LNCAP (cell line): ENCODE results near the gene LBHD1.

Experiments
- TF ChIP-seq, protein P1 (sequence below): fragments of 450-650 bp; IDR thresholded peaks from 2 replicates; pipeline ENCODE4 v1.5.1; 2017; ENCODE audit warnings: mild to moderate bottlenecking

LBHD1 gene

DNA sequence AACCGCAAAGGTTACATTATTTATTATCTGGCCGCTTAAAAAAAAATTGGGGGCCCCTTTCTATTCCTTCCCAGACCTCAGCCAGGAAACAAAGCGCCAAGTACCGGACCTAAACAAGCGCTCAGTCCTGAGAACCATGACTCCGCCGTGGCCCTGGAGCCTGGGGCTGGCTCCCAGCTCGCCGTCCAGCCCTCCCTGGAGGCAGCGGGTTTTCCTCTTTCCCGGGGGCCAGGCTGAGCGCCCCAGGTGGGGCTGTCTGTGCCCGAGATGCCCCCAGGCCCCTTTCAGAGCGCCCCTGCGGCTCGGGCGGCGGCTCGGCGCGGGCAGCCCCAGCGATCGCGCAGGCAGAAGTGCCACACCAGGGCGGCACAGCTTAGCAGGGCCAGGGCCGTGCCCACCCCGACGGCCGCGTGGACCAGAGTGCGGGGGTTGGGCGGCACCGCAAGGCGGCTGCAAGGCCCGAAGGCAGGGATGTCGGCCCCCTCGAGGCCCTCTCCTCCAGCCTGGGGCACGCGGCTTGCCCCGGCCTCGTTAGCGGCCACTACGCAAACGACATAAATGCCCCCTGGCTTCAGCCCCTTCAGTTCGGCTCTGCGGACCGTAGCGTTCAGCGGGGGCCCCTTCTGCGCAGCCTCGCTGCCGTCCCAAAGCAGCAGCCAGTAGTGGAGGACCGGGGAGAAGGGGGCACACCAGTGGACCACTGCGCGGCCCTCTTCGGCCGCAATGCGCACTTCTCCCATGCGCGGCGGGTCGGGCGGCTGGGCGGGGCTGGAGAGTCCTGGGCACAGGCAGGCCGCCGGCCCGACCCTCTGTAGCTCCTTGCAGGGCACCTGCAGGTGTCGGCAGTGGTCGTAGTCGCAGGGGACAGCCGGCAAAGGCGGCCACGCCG lies 15.7 kb upstream of the LBHD1 start:
- TF ChIP-seq, protein P1, sequence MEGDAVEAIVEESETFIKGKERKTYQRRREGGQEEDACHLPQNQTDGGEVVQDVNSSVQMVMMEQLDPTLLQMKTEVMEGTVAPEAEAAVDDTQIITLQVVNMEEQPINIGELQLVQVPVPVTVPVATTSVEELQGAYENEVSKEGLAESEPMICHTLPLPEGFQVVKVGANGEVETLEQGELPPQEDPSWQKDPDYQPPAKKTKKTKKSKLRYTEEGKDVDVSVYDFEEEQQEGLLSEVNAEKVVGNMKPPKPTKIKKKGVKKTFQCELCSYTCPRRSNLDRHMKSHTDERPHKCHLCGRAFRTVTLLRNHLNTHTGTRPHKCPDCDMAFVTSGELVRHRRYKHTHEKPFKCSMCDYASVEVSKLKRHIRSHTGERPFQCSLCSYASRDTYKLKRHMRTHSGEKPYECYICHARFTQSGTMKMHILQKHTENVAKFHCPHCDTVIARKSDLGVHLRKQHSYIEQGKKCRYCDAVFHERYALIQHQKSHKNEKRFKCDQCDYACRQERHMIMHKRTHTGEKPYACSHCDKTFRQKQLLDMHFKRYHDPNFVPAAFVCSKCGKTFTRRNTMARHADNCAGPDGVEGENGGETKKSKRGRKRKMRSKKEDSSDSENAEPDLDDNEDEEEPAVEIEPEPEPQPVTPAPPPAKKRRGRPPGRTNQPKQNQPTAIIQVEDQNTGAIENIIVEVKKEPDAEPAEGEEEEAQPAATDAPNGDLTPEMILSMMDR, result no peak

DNA sequence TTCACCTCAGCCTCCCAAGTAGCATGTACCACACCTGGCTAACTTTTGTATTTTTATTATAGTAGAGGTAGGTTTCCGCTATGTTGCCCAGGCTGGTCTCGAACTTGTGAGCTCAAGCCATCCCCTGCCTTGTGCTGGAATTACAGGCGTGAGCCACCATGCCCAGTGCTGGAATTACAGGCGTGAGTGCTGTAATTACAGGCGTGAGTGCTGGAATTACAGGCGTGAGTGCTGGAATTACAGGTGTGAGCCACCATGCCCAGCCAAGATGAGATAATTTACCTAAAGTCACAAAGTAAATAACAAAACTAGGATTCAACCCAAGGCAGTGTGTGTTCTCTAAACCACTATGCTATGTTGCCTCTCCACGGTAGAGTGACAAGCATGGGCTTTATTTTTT lies 10.5 kb upstream of the LBHD1 start:
- TF ChIP-seq, protein P1, result no peak

DNA sequence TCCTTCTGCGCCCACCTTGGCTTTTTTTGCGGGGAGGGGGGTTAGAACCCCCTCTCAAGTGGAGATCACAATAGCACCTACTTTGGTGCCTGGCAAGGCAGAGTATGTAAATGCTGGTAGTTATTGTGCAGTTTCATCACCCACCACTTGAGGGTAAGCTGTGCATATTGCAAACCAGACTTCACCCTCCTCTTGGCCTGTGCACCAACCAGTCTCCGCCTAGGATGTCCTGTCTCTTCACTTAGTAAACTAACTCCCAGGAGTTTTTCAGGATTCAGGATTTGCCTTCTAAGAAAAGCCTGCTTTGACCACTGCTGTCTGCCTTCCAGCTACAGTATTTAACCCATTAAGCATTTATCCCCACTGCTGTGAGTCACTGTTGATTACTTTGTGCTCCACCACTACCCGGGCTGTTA lies 8.8 kb upstream of the LBHD1 start:
- TF ChIP-seq, protein P1, result peak; percentile 59

DNA sequence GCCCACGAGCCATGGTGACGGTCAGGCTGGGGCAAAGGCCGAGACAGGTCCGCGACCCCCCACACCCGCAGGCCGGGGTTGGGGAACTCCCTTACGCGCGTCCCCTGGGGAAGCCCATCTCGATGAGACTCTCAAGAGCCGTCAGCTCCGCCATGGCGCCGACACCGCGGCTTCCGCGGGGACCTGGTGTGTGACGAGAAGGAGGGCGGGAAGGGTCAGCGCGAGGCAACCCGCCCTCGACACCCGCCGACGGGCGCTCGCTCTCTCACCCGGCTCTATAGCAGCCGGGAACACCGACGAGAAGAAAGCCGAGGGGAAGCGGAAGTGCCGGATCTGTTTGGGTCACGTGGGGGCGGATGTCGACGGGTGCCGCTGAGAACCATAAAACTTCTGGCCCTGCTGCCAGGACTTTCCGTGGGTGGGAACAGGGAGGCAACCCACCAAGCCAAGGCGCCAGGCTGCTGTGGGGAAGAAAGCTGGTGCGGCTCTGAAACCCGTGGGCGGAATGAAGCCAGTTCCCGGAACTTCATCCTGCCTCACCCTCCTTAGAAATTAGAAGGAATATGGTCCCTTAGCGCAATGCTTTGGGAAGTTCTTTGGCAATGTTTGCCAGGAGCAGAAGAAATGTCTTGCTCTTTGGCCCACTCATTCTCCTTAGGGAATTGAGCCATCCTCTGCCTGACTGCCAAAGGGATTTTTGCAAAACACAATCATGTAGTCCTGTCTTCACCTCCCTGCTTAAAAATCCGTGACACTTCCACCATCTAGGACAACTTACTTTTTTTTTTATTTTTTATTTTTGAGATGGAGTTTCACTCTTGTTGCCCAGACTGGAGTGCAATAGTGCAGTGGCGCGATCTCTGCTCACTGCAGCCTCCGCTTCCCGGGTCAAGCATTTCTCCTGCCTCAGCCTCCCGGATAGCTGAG lies 7.0 kb upstream of the LBHD1 start, which contains the start of gene UBXN1:
Gene UBXN1 (minus strand): TSS at position 304 of the 927 bp plus-strand sequence. CDS start 150 bp downstream, at position 154.
- TF ChIP-seq, protein P1, result no peak

DNA sequence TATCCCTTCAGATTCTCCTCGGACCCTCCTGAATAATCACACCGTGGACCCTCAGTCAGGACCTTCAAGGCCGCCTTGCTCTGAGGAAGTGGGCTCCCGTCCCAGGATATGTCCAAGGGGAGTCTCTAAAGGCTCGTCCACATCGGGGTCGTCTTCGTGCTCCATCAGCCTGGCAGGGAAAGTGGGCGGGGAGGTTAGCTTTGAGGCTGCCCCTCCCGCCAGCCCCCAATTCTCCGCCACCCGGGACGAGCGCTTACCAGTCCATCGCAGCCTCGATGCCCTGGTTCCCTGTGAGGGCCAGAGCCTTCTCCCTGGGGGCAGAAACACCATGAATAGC lies 6.3 kb upstream of the LBHD1 start:
- TF ChIP-seq, protein P1, result no peak

DNA sequence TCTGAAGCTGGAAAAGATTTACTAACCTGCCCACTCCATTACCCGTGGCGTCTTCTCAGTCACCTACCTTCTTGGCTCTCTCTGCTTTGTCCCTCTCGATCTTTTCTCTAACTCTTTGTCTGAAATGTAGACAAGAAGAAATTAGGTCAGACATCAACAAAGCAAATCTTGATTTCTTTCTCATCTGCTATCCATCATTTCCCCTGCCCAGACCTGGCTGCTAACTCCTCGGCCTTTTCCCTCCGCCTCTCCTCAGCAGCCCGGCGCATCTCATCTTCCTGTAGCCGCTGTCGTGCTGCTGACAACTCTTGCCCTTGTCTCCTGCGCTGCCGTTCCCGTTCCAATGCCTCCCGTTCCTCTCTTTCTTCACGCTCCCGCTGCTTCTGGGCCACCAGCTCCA lies 5.6 kb upstream of the LBHD1 start:
- TF ChIP-seq, protein P1, result no peak

DNA sequence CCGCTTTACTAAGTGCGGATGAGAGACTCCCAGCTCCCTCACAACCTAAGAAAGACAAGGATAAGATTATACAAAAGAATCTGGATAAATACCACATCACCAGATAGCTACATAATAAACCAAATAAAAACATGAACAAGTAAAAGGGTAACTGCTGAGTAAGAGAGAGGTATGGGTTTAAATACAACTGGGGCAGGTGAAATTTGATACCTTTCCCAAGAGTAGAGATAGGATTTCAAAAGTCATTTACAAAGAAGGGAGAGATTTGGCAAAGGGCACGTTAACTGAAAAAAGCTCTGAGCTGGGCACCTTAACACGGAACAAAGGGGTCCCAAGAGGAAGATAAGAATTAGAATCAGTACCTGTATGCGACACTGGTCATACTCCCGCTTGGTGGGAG lies 5.1 kb upstream of the LBHD1 start:
- TF ChIP-seq, protein P1, result no peak
